ENCODE measurements around the gene SLC39A7.

The SLC39A7 gene

GRCh38 chr6:33200219-33201146 lies at the start of gene SLC39A7, which contains the start of gene RXRB:
TSS of gene SLC39A7 (plus strand) at chr6:33200867. CDS start at chr6:33201246, 379 bp downstream.
TSS of gene RXRB (minus strand) at chr6:33200665. CDS start at chr6:33200476, 189 bp downstream.
- peak; percentile 99 for DNase-seq (ENCODE audit: low read depth)

DNA sequence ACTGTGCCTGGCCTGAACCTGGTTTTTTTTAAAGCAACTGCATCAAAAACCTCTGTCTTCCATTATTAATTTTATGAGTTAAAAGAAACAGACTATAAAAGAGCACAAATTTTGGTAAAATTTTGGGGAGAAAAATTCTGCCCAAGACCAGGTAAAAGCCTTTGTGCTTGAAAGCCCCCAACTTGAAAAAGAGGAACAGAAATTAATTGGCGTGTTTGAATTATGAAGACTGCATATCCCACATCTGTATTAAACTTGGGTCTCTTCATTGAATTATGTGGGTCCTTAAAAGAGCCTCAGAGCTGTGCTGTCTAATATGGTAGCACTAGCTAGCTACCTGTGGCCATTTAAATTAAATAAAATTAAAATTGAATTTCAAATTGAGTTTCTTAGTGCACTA lies 49.6 kb upstream of the SLC39A7 start:
- DNase-seq (ENCODE audit: low read depth), result no peak

DNA sequence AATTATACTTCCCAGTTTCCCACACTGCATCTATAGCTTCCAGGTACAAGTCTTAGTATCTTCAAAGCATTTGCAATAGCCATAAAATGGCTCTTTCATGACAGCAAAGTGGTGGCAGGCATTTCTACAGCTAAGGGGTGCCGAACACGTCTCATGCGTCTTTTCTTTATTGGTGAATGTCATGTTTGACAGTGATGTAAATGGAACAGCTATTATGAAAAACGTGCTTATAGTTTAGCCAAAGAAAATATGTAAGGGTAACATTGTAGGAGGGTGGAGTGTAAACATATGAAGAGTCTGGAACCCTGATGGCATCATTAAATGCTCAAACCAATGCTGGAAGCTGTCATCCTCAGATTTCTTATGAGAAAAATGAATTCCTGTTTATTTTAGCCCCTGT lies 46.3 kb upstream of the SLC39A7 start:
- DNase-seq (ENCODE audit: low read depth), result no peak

- no peak for DNase-seq (ENCODE audit: low read depth)
Observed at GRCh38 chr6:33156561-33156960, 44.1 kb upstream of the SLC39A7 start.

GRCh38 chr6:33156964-33157363 lies 43.7 kb upstream of the SLC39A7 start:
- no peak for DNase-seq (ENCODE audit: low read depth)

DNA sequence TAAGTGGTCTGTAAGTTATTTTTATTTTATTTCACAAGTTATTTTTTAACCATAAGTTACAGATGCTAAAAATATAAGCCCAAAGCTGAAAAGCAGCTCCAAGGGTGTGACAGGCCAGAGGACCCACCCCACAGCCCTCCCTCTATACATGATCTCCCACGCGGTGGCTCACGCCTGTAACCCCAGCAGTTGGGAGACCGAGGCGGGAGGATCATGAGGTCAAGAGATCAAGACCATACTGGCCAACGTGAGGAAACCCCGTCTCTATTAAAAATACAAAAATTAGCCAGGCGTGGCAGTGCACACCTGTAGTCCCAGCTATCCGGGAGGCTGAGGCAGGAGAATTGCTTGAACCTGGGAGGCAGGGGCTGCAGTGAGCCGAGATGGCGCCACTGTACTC lies 40.6 kb upstream of the SLC39A7 start:
- DNase-seq (ENCODE audit: low read depth), result no peak

DNA sequence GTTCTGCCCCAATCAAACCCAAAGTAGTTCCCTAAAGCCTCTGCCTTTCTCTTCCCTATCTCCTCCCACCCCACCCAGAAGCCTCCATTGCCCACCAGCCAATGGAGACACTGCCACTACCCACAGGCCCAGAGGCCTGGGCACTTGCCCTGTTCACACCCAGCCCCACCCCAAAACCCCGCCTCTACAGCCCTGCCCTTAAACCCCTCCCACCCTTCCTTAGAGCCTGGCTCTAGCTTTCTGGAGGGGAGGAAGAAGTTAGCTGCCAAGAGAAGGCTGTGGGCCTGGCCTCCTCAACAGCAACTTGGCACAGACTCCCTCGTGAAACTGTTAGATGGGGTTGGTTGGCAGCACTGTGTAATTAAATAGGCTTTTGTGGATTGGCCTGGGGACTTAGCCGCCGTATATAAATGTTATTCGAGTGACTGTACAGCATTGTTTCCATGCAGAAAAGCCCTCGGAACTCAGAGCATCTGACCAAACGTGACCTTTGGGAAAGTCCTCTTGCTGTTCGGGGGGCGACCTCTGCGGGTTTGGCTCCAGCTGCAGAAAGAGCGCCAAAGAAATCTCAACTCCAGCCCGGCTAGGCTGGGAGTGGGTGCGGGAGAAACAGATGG lies 39.8 kb upstream of the SLC39A7 start:
- peak; percentile 85 for DNase-seq (ENCODE audit: low read depth)

DNA sequence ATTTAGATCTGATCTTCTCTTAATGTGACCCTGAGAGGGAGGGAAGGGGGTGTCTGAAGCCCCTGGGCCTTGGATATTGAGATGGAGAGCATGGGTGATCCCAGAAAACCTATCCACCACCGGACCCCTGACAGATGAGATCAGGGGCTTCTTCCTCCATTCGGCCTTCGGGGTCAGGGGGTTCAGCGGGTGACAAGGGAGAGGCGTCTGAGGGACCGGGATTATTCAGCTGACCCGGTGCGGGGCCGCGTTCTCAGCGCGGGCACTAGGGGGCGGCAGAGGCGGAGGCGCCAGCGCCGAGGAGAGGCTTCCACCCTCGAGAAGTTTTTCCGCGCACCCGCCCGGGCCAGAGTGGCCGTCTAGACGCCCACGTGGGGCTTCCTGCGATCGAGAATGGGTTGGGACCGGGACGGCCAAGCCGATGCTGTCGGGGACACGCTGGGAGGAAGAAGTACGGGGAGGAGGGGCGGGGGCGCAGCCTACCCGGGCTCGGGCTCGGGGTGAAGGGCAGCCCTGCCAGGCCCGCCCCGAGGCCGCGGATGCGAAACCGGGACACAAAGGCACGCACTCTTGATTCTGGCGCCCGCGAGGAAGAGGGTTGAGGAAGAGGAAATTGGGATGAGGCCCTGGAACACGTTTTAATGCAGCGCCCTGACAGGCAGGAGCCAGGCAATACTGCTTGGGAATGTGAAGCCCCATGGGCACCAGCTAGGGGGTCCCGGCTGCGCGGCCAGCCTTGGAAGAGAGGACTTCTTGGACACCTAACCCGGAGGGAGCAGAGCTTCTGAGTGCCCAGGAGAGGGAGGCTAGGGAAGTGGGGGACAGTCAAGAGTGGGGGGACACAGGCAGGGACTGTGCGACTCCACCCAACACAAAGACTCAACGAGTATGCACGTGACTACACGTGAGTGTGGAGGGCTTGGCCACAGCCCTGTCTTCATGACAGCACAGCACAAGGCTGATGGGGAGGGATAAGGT lies 39.0 kb upstream of the SLC39A7 start:
- peak; percentile 73 for DNase-seq (ENCODE audit: low read depth)

- no peak for DNase-seq (ENCODE audit: low read depth)
Observed at GRCh38 chr6:33163540-33163939, 37.1 kb upstream of the SLC39A7 start.

DNA sequence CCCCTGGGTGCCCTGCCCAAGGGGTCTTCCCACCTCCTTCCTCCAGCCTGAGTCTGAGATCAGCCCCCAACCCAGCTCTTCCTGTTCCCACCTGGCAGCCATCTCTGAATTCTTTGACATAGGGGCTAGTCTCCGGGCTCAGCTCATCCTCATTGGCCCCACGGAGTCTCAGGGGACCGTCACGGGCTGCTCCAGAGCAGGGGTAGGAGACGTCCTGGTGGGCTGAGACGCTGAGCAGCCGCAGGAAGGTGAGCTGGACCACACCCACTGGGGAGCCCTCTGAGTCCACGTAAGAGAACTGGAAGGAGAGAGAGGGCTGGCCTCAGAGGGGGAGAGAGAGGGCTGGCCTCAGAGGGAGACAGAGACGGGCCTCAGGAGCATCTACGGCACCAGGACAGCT lies 36.5 kb upstream of the SLC39A7 start:
- no peak for DNase-seq (ENCODE audit: low read depth)

DNA sequence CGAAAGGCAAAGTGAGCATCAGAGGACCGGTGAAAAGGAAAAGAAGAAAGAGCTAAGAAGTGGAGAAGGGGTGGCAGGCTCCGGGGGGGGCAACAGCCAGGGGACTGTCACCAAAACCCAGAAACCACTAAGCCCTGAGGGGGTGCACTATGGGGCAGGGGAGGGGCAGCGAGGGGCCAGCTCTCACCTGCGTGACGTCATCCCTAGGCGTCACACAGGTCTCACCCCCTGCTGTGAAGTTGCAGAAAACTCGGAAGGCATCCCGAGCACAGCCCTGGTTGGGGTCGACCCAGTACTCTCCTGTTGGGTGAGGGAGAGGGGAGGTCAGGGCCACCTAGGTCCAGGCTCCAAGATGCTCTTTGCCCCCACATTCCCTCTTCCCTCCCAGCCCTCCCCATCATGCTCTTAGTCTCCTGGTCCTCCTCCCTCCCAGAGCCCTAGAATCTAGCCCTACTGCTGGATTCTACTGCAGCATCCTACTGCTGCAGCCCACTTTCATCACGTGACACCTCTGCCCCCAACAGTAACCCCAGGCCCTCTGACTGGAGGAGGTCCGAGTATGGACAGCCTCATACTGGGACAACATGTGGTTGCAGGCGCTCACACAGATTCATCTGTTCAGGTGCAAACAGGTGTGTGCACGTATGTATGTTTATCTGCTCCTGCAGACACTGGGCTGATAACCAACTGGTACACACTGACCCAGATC lies 35.8 kb upstream of the SLC39A7 start:
- DNase-seq (ENCODE audit: low read depth), result no peak

DNA sequence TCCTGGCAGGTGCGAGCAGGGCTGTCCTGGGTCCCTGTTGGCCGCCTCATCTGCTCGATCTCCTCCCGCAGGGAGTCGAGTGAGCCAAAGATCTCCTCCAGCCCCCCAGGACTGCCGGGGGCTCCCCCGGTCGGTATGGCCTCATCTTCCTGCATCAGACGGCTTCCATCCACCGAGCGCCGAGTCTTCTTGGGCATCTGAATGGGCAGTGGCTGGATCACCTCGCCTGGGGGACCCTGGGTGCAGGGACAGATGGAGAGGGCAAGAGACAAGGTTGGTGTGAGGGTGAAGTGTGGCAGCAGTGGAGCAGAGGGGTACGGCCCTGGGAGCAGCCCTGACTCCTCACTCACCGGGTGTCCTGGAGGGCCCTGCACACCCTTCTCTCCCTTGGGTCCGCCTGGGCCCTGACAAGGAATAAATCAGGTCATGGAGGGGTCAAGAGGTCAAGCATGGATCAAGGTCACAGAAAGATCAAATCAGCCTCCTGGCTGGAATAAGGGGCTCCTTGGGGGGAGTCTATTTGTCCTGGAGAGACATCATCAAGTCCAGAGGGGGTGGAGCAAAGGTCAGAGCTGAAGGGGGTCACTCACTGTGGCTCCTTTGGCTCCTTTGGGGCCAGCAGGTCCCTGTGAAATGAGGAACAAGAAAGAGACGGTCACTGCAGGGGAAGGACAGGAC lies 34.9 kb upstream of the SLC39A7 start:
- no peak for DNase-seq (ENCODE audit: low read depth)

GRCh38 chr6:33166363-33166762 lies 34.3 kb upstream of the SLC39A7 start:
- DNase-seq (ENCODE audit: low read depth), result no peak

GRCh38 chr6:33166811-33167210 lies 33.9 kb upstream of the SLC39A7 start:
- no peak for DNase-seq (ENCODE audit: low read depth)

DNA sequence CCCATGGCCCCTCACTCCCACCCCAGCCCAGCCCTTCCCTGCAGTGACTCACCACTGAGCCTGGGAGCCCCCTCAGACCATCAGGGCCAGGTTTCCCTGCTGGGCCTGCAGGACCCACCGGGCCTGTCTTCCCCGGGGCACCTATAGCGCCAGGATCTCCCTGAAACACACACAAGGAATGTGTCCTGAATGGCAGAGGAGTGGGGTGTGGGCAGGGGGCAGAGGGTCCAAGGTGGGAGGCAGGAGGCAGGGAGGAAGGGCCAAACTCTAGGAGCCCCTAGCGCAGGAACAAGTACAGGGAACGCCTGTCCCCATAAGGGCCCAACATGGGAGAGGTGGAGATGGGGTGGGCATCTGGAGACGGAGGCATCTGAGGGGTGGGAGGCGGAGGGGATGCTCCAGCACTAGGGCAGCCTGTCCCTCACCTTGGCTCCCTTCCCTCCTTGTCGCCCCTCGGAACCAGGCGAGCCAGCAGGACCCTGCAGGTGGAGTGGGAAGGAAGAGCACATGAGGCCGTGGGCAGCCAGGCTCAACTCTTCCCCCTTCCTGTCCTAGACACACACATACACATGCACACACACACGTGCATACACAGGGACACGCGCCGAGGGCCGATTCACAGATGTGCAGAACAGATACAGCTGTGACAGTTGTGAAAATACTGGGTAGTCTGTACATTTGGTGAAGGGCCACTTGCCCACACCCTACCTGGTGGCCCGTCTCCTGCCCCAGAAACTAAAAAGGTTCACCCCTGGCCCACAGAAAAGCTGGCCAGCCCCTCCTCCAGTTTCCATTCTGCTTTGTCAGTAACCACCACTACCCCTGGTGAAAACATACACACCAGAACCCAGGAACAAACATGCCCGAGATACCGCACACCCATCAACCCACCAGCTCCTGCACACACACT lies 33.0 kb upstream of the SLC39A7 start:
- no peak for DNase-seq (ENCODE audit: low read depth)

GRCh38 chr6:33168284-33168601 lies 32.4 kb upstream of the SLC39A7 start:
- DNase-seq (ENCODE audit: low read depth), result no peak

- no peak for DNase-seq (ENCODE audit: low read depth)
Observed at GRCh38 chr6:33168639-33169038, 32.0 kb upstream of the SLC39A7 start.

- no peak for DNase-seq (ENCODE audit: low read depth)
Observed at GRCh38 chr6:33169291-33170175, 31.1 kb upstream of the SLC39A7 start.
